GM21515 (cell line): ENCODE measurements around the gene RTBDN.

Source experiments
- ATAC-seq: cut with Tn5 transposase; IDR thresholded peaks from one replicate; pipeline ENCODE4 v1.9.1; 2021; ENCODE audit not compliant: unreplicated experiment

The RTBDN gene

DNA sequence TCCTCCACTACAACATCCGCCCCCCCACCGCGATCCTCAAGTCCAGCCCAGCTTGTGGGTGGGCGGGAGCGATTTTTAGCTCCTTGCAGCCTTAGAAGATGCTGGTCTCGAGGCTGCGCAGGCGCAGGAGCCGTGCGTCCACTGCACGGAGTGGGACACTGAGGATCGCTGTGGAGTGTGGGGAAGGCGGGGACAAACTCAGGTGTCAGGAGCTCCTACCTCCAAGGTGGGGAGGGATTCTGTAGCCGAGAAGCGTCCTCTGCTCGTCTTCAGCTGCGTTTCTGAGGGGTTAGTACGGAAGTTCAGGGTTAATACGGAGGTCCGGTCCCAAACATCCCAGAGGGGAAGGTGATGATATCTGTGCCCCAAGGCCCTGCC is at the start of gene RTBDN:
TSS of gene RTBDN (minus strand) at position 14 of the 378 bp plus-strand sequence. CDS start 4,600 bp downstream, outside the sequence.
- no peak for ATAC-seq

- no peak for ATAC-seq
Observed at GRCh38 chr19:12882589-12882988, 48.2 kb upstream of the RTBDN start.

GRCh38 chr19:12881172-12881808 is 46.9 kb upstream of the RTBDN start, which contains the start of gene DNASE2:
DNASE2 (minus strand) TSS chr19:12881449; CDS start chr19:12881375, 74 bp downstream.
- peak; percentile 63 for ATAC-seq

GRCh38 chr19:12880551-12881171 is 46.3 kb upstream of the RTBDN start:
- no peak for ATAC-seq

DNA sequence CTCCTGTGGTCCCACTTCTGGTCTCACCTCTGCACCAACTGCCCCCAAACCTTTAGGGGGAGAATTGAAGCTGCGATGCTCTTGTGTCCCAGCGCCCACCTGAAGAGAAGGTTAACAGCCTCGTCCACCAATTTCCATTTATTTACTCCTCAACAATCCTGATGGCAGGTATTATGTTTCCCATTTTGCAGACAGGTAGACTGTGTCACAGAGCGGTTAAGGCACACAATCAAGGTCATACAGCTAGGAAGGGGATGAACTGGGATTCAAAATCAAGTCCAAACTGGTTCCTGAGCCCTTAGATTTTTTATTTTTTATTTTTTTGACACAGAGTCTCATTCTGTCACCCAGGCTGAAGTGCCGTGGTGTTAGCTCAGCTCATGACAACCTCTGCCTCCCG is 40.7 kb upstream of the RTBDN start:
- ATAC-seq: no peak

GRCh38 chr19:12873891-12874745 is 39.7 kb upstream of the RTBDN start:
- no peak for ATAC-seq

GRCh38 chr19:12872941-12873890 is 38.8 kb upstream of the RTBDN start:
- ATAC-seq: no peak

- ATAC-seq: no peak
Observed at GRCh38 chr19:12872255-12872654, 37.9 kb upstream of the RTBDN start.

DNA sequence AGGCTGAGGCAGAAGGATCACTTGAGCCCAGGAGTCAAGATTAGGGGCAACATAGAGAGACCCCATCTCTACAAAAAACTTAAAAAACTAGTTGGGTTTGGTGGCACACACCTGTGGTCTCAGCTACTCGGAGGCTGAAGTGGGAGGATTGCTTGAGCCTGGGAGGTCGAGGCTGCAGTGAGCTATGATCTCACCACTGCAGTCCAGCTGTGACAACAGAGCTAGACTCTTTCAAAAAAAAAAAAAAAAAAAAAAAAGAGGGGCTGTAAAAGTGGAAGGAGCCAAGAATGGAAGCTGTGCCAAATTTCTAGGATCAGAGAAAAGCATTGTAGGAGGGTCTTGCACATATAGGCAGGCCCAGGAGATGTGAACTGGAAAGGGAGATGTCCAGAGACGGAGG is 37.3 kb upstream of the RTBDN start:
- no peak for ATAC-seq

DNA sequence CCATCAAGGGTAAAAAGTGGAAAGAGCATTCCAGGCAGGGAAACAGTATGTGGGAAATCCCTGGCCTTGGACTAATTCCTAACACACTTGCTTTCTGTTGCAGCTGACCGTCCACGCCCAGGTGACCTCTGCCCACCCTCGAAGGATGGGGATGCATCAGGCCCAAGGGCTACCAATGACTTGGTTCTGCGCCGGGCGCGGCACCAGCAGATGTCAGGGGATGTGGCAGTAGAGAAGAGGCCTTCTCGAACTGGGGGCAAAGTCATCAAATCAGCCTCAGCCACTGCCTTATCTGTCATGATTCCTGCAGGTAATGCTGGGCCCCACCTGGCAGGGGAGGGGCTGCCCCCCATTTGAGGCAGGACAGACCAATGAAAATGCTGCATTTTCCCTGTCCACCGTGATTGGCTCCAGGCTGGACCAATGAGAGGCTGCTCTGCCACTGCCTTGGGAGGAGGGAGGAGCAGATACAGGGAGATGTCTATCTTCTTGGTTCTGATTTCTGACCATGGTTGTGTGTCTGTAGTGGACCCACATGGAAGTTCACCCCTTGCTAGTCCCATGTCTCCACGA is 34.2 kb upstream of the RTBDN start:
- no peak for ATAC-seq

DNA sequence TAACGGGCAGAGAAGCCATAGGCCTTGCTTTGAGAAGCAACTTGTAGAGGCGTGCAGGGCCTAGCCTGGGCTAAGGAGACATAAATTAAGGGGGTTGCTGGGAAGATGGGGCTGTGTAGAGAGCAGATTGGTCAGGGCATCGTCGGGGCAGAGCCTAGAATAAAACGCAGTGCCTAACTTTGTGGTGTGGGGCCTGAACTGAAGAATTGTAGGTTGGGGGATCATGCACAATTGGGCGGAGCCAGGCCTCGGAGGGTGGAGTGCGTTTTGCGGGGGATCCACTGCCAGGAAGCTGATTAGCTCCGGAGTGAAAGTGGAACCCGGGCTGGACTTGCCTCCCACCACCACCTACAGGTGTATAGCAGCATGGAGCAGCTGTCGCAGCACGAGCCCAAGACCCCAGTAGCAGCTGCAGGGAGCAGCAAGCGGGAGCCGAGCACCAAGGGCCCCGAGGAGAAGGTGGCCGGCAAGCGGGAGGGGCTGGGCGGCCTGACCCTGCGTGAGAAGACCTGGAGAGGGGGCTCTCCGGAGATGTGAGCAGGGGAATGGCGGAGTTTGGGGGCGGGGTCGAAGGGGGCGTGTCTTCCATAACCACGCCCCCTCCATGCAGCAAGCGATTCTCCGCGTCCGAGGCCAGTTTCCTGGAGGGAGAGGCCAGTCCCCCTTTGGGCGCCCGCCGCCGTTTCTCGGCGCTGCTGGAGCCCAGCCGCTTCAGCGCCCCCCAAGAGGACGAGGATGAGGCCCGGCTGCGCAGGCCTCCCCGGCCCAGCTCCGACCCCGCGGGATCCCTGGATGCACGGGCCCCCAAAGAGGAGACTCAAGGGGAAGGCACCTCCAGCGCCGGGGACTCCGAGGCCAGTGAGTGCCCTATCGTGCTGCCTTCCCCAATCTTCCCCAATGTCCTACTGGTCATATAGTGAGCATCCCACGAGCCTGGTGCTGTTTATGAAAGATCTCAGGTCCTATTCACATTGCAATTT is 33.0 kb upstream of the RTBDN start:
- no peak for ATAC-seq

GRCh38 chr19:12866416-12867119 is 32.2 kb upstream of the RTBDN start:
- ATAC-seq: no peak

DNA sequence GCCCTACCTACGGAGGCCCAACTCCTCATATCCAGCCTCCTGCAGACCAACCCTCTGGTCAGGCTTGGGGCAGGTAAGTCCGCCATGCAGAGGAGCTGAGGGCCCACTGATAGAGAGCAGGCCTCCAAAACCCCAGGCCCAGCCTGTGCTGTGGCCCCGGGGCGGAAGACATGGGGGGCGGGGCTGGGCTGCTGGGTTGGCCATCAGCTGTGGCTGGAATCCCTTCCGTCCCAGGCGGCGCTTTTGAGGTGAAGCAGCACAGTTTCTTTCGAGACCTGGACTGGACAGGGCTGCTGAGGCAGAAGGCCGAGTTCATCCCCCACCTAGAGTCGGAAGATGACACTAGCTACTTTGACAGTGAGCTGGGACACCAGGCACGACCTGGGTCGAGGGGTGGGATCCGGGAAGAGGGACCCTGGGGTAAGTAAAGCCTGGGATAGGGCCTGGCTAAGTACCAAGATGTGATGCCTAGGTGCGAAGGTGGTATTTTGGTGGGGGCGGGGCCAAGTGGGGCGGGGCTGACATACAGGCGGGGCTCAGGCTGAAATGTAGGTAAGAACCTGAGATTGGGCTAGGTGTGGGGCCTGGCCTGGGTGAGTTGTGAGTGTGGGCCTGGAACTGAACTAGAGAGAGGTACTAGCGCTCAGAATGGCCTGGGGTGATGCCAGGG is 31.5 kb upstream of the RTBDN start:
- no peak for ATAC-seq

DNA sequence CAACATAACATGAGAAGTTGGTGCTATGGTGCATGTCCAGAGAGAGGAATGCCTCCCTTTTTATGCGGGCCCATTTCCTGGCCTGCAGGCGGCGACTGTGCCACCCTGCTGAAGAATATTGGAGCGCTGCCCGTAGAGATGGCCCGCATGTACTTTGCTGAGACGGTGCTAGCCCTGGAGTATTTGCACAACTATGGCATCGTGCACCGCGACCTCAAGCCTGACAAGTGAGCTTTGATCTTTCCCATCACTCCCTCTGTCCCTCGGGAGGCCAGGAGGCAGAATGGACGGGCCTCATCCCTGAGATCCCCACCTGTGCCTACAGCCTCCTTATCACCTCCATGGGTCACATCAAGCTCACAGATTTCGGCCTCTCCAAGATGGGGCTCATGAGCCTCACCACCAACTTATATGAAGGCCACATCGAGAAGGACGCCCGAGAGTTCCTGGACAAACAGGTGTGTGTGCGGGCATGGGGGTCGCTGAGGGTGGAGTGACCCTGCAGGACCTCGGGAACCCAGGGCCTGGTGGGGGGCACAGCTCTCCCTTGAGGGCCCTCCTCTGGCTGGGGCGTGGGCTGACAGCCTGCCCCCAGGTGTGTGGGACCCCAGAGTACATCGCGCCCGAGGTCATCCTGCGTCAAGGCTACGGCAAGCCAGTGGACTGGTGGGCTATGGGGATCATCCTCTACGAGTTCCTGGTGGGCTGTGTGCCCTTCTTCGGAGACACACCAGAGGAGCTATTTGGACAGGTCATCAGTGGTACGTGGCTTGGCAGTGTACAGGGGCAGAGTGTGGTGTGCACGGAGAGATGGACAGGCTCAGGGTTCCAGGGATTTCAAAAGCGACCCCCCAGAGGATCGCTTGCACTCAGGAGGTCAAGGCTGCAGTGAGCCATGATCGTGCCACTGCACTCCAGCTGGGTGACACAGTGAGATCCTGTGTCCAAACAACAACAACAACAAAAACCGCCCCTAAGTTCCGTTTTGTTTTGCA is 30.6 kb upstream of the RTBDN start:
- ATAC-seq: no peak

DNA sequence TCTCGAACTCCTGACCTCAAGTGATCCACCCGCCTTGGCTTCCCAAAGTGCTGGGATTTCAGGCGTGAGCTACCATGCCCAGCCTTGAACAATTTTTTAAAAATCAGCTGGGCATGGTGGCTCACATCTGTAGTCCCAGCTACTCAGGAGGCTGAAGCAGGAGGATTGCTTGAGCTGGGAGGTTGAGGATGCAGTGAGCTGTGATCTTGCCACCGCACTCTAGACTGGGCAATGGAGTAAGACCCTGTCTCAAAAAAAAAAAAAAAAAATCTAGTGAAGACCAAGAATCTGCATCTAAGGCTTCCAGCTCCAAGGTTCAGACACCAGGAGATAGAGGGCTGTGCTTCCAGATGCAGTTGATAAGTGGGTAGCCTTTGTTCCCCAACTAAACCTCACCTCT is 29.8 kb upstream of the RTBDN start:
- ATAC-seq: no peak

GRCh38 chr19:12859546-12859945 is 25.2 kb upstream of the RTBDN start:
- ATAC-seq: no peak
